ENCODE measurements around the gene KIAA1671. TPM values are rescaled to one million over a fixed set of nuclear protein-coding genes. Genes with fewer than 3 reads are reported as not detected.
A peak's percentile ranks its signal among the peaks of the same experiment; 100 is the strongest.

KIAA1671 gene
- total RNA-seq, 2 donors from 2014 or later: 82.5 to 94.3 TPM

- intact Hi-C loops (cut with DNase I): loop anchor here (2.0 to 5.0 kb wide), 2 partner anchors 39 to 95 kb away; no protein-coding TSS in a partner anchor
- Histone ChIP-seq H3K4me3 (peak overlapping the region; percentile 67), H3K27ac (peak overlapping the region; percentile 89), H3K27me3 (peaks cover 4% of the 10 kb centered on the region), H3K9me3 (no peaks in the 10 kb centered on the region), H3K9ac (ENCODE audit: low read depth in 2 of 2, low read length in 2 of 2) (peak overlapping the region; percentile 72 to 92), H3K4me1 (no peaks in the 10 kb centered on the region), H3K36me3 (no peaks in the 10 kb centered on the region)
- DNase-seq: peak; percentile 69
- TF ChIP-seq CTCF (IDR thresholded peaks at IDR 0.05): no peak
Observed at GRCh38 chr22:24953384-24954113, 1.0 kb downstream of the KIAA1671 start.

DNA sequence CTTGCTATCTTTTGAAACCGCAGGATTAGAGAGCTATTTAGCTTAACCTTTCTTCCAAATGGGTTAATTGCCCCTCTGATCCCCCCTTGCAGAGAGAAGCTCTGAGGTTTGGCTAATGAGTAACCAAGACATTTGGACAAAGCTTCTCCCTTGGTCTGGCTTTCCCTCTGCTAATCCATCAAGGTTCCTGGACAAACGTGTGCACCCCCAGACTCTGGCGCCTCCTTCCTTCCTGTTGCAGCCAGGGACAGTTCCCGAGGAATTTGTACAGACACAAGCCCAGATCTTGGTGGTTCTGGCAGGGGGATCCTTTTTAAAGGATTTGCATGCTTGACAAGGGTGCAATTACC lies 1.6 kb downstream of the KIAA1671 start:
- Histone ChIP-seq H3K27me3 (peaks cover 4% of the 10 kb centered on the region), H3K9me3 (no peaks in the 10 kb centered on the region), H3K4me1 (peaks cover under 1% of the 10 kb centered on the region), H3K27ac (peak overlapping the region; percentile 89), H3K4me3 (peak overlapping the region; percentile 67), H3K36me3 (no peaks in the 10 kb centered on the region), H3K9ac (ENCODE audit: low read depth in 2 of 2, low read length in 2 of 2) (peak overlapping the region; percentile 72 to 92)
- DNase-seq: no peak
- intact Hi-C loops (cut with DNase I): loop anchor here (5.0 kb wide), 1 partner anchor 38 kb away; no protein-coding TSS in a partner anchor
- TF ChIP-seq CTCF (IDR thresholded peaks at IDR 0.05): no peak

DNA sequence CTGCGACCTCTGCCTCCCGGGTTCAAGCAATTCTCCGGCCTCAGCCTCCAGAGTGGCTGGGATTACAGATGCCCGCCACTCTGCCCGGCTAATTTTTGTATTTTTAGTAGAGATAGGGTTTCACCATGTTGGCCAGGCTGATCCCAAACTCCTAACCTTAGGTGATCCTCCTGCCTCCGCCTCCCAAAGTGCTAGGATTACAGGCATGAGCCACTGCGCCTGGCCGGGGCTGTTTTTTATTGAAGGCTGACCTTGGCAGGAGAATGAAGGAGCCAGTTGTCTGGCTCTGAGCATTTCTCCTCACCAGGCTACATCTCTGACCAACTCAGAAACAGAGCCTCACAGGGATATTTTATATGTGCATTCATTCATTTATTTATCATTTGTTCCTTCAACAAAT lies 2.3 kb downstream of the KIAA1671 start:
- H3K36me3 ChIP-seq: no peaks in the 10 kb centered on the region
- no peak for TF ChIP-seq CTCF (IDR thresholded peaks at IDR 0.05)
- intact Hi-C loops (cut with DNase I): loop anchor here (5.0 kb wide), 1 partner anchor 37 kb away; no protein-coding TSS in a partner anchor
- peak overlapping the region; percentile 67 for H3K4me3 ChIP-seq
- no peak for DNase-seq
- no peaks in the 10 kb centered on the region for H3K9me3 ChIP-seq
- H3K9ac ChIP-seq (ENCODE audit: low read depth in 2 of 2, low read length in 2 of 2): peak overlapping the region in 1 of 2 donors; percentile 12
- peaks cover 5% of the 10 kb centered on the region for H3K4me1 ChIP-seq
- H3K27ac ChIP-seq: no peak overlapping the region
- H3K27me3 ChIP-seq: peaks cover 4% of the 10 kb centered on the region

- peaks cover 5% of the 10 kb centered on the region for H3K4me1 ChIP-seq
- intact Hi-C loops (cut with DNase I): no loop called here
- H3K4me3 ChIP-seq: no peak overlapping the region
- H3K27me3 ChIP-seq: peaks cover 4% of the 10 kb centered on the region
- H3K9ac ChIP-seq (ENCODE audit: low read depth in 2 of 2, low read length in 2 of 2): no peak overlapping the region
- H3K27ac ChIP-seq: no peak overlapping the region
- TF ChIP-seq CTCF (IDR thresholded peaks at IDR 0.05): no peak
- no peak for DNase-seq
- H3K9me3 ChIP-seq: no peaks in the 10 kb centered on the region
- H3K36me3 ChIP-seq: no peaks in the 10 kb centered on the region
Observed at GRCh38 chr22:24957043-24957442, 4.5 kb downstream of the KIAA1671 start.

DNA sequence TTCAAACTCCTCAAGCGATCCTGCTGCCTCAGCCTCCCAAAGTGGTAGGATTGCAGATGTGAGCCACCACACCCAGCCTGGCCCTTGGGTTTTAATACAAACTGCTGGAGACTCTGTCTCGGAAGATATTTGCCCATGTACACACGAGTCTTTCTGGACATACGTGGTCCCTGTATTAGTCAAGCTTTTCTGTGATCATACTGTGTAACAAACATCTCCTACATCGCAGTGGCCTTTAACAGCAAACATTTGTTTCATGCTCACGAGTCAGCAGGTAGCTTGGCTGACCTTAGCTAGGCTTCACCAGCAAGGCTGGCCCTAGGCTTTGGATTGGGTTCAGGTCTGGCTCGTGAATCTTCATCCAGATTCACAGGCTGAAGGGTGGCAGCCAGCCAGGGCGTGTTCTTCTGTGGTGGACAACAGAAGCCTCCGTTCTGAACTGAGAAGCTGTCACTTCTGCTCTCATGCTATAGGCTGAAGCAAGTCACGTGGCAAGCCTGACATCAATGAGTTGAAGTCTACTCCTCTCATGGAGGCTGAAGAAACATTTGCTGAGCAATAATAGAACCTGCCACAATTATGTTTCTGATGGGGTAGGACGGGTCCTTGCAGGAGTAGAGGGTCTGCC lies 8.8 kb downstream of the KIAA1671 start:
- H3K36me3 ChIP-seq: no peaks in the 10 kb centered on the region
- H3K9ac ChIP-seq (ENCODE audit: low read depth in 2 of 2, low read length in 2 of 2): no peak overlapping the region
- no peaks in the 10 kb centered on the region for H3K9me3 ChIP-seq
- no peak for DNase-seq
- H3K27ac ChIP-seq: no peak overlapping the region
- H3K27me3 ChIP-seq: no peaks in the 10 kb centered on the region
- peaks cover 5% of the 10 kb centered on the region for H3K4me1 ChIP-seq
- TF ChIP-seq CTCF (IDR thresholded peaks at IDR 0.05): no peak
- intact Hi-C loops (cut with DNase I): no loop called here
- no peak overlapping the region for H3K4me3 ChIP-seq

All from colonic mucosa (tissue), 4 donors.